ENCODE data around the gene PAK4.

GRCh38 chr19:39124136-39124764 is 1.3 kb upstream of the PAK4 start:
- no peak for TF ChIP-seq POLR2A (IDR thresholded peaks at IDR 0.05)
- no peak for TF ChIP-seq CTCF (IDR thresholded peaks at IDR 0.05)
